ENCODE measurements around the gene PRR30.

DNA sequence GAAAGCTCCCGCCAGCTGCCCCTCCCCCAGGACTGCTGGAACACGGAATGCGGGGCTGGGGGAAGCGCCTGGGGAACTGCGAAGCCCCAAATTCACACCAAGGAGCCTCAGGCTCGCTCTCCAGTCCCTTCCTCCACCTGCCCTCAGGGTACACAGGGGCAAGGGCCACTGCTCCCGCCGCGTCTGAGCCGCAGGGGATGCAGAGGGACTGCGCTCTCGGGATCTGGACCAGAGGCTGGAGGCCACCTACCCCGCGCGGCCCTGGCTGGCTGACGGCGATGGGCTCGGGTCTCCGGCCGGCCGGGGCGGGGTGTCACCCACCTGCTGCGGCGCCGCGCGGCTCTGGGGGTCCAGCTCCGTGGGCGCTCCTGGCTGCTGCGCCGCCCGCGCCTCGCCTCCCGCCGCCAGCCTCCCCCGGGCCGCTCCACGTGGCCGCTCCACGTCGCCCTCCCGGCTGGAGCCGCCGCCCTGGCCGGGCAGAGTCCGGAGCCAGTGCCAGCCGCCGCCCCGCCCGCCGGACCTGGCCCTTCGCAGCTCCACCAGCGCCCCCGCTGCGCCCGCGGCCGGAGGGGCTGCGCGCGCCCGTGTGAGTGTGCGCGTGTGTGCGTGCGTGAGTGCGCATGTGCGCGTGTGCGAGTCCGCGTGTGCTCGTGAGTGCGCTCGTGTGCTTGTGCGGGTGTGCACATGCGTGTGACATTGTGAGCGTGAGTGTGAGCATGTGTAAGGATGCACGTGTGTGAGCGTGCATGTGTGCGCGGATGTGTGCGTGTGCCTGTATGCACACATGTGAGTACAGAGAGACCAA is 20.5 kb downstream of the PRR30 start, which contains the start of gene CGREF1:
- TF ChIP-seq TCF7L2 (IDR thresholded peaks at IDR 0.05; ENCODE audit: borderline replicate concordance, low read depth, low read length), result no peak
- TF ChIP-seq, protein P1, sequence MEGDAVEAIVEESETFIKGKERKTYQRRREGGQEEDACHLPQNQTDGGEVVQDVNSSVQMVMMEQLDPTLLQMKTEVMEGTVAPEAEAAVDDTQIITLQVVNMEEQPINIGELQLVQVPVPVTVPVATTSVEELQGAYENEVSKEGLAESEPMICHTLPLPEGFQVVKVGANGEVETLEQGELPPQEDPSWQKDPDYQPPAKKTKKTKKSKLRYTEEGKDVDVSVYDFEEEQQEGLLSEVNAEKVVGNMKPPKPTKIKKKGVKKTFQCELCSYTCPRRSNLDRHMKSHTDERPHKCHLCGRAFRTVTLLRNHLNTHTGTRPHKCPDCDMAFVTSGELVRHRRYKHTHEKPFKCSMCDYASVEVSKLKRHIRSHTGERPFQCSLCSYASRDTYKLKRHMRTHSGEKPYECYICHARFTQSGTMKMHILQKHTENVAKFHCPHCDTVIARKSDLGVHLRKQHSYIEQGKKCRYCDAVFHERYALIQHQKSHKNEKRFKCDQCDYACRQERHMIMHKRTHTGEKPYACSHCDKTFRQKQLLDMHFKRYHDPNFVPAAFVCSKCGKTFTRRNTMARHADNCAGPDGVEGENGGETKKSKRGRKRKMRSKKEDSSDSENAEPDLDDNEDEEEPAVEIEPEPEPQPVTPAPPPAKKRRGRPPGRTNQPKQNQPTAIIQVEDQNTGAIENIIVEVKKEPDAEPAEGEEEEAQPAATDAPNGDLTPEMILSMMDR (tag by site-specific recombination; IDR thresholded peaks at IDR 0.05), result peak; percentile 19; the same call in 1 of the 2 replicates
- TF ChIP-seq ZNF677 (tag by site-specific recombination; IDR thresholded peaks at IDR 0.05), result no peak
- no peak for TF ChIP-seq BCL11A (tag by site-specific recombination; IDR thresholded peaks at IDR 0.05; ENCODE audit: low read depth)
- TF ChIP-seq, protein P2, sequence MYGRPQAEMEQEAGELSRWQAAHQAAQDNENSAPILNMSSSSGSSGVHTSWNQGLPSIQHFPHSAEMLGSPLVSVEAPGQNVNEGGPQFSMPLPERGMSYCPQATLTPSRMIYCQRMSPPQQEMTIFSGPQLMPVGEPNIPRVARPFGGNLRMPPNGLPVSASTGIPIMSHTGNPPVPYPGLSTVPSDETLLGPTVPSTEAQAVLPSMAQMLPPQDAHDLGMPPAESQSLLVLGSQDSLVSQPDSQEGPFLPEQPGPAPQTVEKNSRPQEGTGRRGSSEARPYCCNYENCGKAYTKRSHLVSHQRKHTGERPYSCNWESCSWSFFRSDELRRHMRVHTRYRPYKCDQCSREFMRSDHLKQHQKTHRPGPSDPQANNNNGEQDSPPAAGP (tag by site-specific recombination; IDR thresholded peaks at IDR 0.05), result no peak
- no peak for TF ChIP-seq ZNF274 (IDR thresholded peaks at IDR 0.05; ENCODE audit: low read length)
- no peak for TF ChIP-seq ZNF274 (tag by site-specific recombination; IDR thresholded peaks at IDR 0.05; ENCODE audit: borderline replicate concordance)
- no peak for TF ChIP-seq YY1 (tag by site-specific recombination; IDR thresholded peaks at IDR 0.05)
